Panc1 (cell line): Measurements from ENCODE around the gene DIP2C. TPM values are rescaled to one million over a fixed set of nuclear protein-coding genes. Genes with fewer than 3 reads are reported as not detected.
"Not testable (repeated sequence)": the region's sequence is repeated elsewhere in the genome, so short reads cannot be mapped to it uniquely, and the experiment has no call there.

Source experiments
- ATAC-seq: fragments of 200-7000 bp; cut with Tn5 transposase; 2 replicates; pipeline ENCODE4 v1.9.1; 2020; ENCODE audit warnings: mild to moderate bottlenecking, moderate library complexity
- BruUV-seq: library from RNA; stranded (reverse); fragments of 400-500 nt; replicated peaks from 2 replicates; lab custom pipeline; 2021; lab: Mats Ljungman, UMichigan
- CTCF ChIA-PET: fragments of 300-600 bp; sonication (Branson Sonifier 250); formaldehyde crosslinking; loops from one replicate; lab custom pipeline; 2022; ENCODE audit warnings: antibody characterized with exemption; lab: Charles Lee
- POLR2A ChIA-PET: fragments of 300-600 bp; sonication (Branson Sonifier 250); formaldehyde crosslinking; loops from one replicate; lab custom pipeline; 2022; ENCODE audit warnings: antibody characterized with exemption; lab: Charles Lee
- DNase-seq: peaks from one replicate; pipeline ENCODE4 v3.0.0-alpha.2; 2010; ENCODE audit warnings: low read depth, low spot score
- H3K27ac ChIP-seq: 2 replicates; pipeline ENCODE4 v1.5.1; 2011; ENCODE audit warnings: mild to moderate bottlenecking, low read length, inconsistent platforms
- H3K27me3 ChIP-seq: fragments of 200-500 bp; sonication (Bioruptor generic); 2 replicates; pipeline ENCODE4 v1.6.0; 2014; ENCODE audit warnings: low read length, inconsistent platforms; ENCODE audit not compliant: control insufficient read depth, insufficient read depth
- H3K36me3 ChIP-seq: fragments of 200-500 bp; sonication (Bioruptor generic); 2 replicates; pipeline ENCODE4 v1.5.1; 2014; ENCODE audit warnings: inconsistent platforms, mild to moderate bottlenecking, low read length, moderate library complexity; ENCODE audit not compliant: control insufficient read depth, insufficient read depth
- H3K4me1 ChIP-seq: 2 replicates; pipeline ENCODE4 v1.5.1; 2011; ENCODE audit warnings: inconsistent platforms, mild to moderate bottlenecking, low read length, moderate library complexity; ENCODE audit not compliant: control insufficient read depth, insufficient read depth
- H3K4me3 ChIP-seq, 2 experiments: 2 replicates each; pipeline ENCODE4 v1.5.1; 2011 to 2012; ENCODE audit warnings: low read depth in 2 of 2, low read length in 2 of 2, mild to moderate bottlenecking in 2 of 2, inconsistent platforms in 1 of 2, moderate library complexity in 1 of 2
- H3K9me3 ChIP-seq: fragments of 200-500 bp; sonication (Bioruptor generic); 2 replicates; pipeline ENCODE4 v1.5.1; 2014; ENCODE audit warnings: low read depth, mild to moderate bottlenecking, inconsistent platforms, low read length, moderate library complexity; ENCODE audit not compliant: control insufficient read depth, insufficient read depth
- POLR2AphosphoS5 ChIP-seq: IDR thresholded peaks from 2 replicates; pipeline ENCODE4 v1.6.1; 2012; ENCODE audit warnings: mild to moderate bottlenecking, low read depth, low read length, moderate library complexity
- SIN3A ChIP-seq: IDR thresholded peaks from 2 replicates; pipeline ENCODE4 v1.6.1; 2012; ENCODE audit warnings: low read depth, mild to moderate bottlenecking, low read length, moderate library complexity, borderline replicate concordance; ENCODE audit not compliant: insufficient read depth
- TCF7L2 ChIP-seq: IDR thresholded peaks from 2 replicates; pipeline ENCODE4 v1.6.1; 2011; ENCODE audit warnings: mild to moderate bottlenecking, low read depth, low read length, inconsistent platforms
- in situ Hi-C: cut with HindIII; loops from 2 replicates; pipeline ENCODE4 v1.10.0; 2016; ENCODE audit warnings: low sequenced_read_pairs, low pct_unique_long_range_greater_than_20kb
- intact Hi-C: fragments of 100-400 bp; cut with micrococcal nuclease; formaldehyde crosslinking; loops from one replicate; pipeline ENCODE4 v1.10.0; 2022; ENCODE audit not compliant: unreplicated experiment
- total RNA-seq: library from RNA; stranded (reverse); gene quantifications from one replicate; pipeline ENCODE4 v1.2.1, GENCODE V29; 2021; ENCODE audit not compliant: unreplicated experiment
- TF ChIP-seq, protein P1 (sequence below): fragments of 450-650 bp; IDR thresholded peaks from 2 replicates; pipeline ENCODE4 v1.5.1; 2017; ENCODE audit warnings: mild to moderate bottlenecking
- TF ChIP-seq, protein P2 (sequence below), 2 experiments: IDR thresholded peaks; 2 replicates each; pipeline ENCODE4 v1.6.1; 2011 to 2012; ENCODE audit warnings: low read depth in 2 of 2, control low read depth in 1 of 2, low read length in 1 of 2, mild to moderate bottlenecking in 1 of 2, moderate library complexity in 1 of 2; ENCODE audit not compliant: insufficient read depth in 1 of 2

The DIP2C gene
- total RNA-seq, 1 experiment from 2014 or later = 13.2 TPM

- BruUV-seq = no TSS peak
- in situ Hi-C loops (no loop called here), intact Hi-C loops (no loop called here)
Measured at GRCh38 chr10:396107-396506, 293.4 kb downstream of the DIP2C start.

GRCh38 chr10:395665-396064 is 293.8 kb downstream of the DIP2C start:
- no peak for TF ChIP-seq TCF7L2
- TF ChIP-seq SIN3A = no peak
- TF ChIP-seq POLR2AphosphoS5 = no peak
- TF ChIP-seq, protein P1, sequence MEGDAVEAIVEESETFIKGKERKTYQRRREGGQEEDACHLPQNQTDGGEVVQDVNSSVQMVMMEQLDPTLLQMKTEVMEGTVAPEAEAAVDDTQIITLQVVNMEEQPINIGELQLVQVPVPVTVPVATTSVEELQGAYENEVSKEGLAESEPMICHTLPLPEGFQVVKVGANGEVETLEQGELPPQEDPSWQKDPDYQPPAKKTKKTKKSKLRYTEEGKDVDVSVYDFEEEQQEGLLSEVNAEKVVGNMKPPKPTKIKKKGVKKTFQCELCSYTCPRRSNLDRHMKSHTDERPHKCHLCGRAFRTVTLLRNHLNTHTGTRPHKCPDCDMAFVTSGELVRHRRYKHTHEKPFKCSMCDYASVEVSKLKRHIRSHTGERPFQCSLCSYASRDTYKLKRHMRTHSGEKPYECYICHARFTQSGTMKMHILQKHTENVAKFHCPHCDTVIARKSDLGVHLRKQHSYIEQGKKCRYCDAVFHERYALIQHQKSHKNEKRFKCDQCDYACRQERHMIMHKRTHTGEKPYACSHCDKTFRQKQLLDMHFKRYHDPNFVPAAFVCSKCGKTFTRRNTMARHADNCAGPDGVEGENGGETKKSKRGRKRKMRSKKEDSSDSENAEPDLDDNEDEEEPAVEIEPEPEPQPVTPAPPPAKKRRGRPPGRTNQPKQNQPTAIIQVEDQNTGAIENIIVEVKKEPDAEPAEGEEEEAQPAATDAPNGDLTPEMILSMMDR = no peak
- TF ChIP-seq, protein P2, sequence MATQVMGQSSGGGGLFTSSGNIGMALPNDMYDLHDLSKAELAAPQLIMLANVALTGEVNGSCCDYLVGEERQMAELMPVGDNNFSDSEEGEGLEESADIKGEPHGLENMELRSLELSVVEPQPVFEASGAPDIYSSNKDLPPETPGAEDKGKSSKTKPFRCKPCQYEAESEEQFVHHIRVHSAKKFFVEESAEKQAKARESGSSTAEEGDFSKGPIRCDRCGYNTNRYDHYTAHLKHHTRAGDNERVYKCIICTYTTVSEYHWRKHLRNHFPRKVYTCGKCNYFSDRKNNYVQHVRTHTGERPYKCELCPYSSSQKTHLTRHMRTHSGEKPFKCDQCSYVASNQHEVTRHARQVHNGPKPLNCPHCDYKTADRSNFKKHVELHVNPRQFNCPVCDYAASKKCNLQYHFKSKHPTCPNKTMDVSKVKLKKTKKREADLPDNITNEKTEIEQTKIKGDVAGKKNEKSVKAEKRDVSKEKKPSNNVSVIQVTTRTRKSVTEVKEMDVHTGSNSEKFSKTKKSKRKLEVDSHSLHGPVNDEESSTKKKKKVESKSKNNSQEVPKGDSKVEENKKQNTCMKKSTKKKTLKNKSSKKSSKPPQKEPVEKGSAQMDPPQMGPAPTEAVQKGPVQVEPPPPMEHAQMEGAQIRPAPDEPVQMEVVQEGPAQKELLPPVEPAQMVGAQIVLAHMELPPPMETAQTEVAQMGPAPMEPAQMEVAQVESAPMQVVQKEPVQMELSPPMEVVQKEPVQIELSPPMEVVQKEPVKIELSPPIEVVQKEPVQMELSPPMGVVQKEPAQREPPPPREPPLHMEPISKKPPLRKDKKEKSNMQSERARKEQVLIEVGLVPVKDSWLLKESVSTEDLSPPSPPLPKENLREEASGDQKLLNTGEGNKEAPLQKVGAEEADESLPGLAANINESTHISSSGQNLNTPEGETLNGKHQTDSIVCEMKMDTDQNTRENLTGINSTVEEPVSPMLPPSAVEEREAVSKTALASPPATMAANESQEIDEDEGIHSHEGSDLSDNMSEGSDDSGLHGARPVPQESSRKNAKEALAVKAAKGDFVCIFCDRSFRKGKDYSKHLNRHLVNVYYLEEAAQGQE (IDR thresholded peaks at IDR 0.05; ENCODE audit: insufficient read depth in 1 of 2, low read depth in 2 of 2, low read length in 1 of 2) = no peak
- intact Hi-C loops = no loop called here

More at GRCh38 chr10:396107-396506, 293.4 kb downstream of the DIP2C start:
- Histone ChIP-seq H3K4me1 (no peaks in the 10 kb centered on the region), H3K27ac (no peak overlapping the region), H3K9me3 (no peaks in the 10 kb centered on the region), H3K4me3 (no peak overlapping the region), H3K36me3 (no peaks in the 10 kb centered on the region), H3K27me3 (no peaks in the 10 kb centered on the region)
- TF ChIP-seq TCF7L2 (no peak), POLR2AphosphoS5 (no peak), SIN3A (no peak)
- TF ChIP-seq, protein P1 = no peak
- TF ChIP-seq, protein P2 (IDR thresholded peaks at IDR 0.05; ENCODE audit: insufficient read depth in 1 of 2, low read depth in 2 of 2, low read length in 1 of 2) = no peak
- ATAC-seq (no peak), DNase-seq (no peak)
- POLR2A ChIA-PET = interaction anchor here (0.6 kb wide), 1 partner anchor 31 kb away, joined by 3 read pairs; no protein-coding TSS in a partner anchor
- CTCF ChIA-PET = no interaction called here

GRCh38 chr10:394439-395101 is 294.9 kb downstream of the DIP2C start:
- H3K27ac ChIP-seq, ATAC-seq, CTCF ChIA-PET, intact Hi-C loops, DNase-seq, H3K36me3 ChIP-seq, H3K4me1 ChIP-seq, BruUV-seq, POLR2A ChIA-PET, H3K27me3 ChIP-seq, in situ Hi-C loops, H3K9me3 ChIP-seq, H3K4me3 ChIP-seq: not testable (repeated sequence)

More at GRCh38 chr10:395665-396064, 293.8 kb downstream of the DIP2C start:
- Histone ChIP-seq H3K4me1 (no peaks in the 10 kb centered on the region), H3K36me3 (no peaks in the 10 kb centered on the region), H3K4me3 (no peak overlapping the region), H3K27ac (no peak overlapping the region), H3K9me3 (no peaks in the 10 kb centered on the region), H3K27me3 (no peaks in the 10 kb centered on the region)
- in situ Hi-C loops = no loop called here
- ATAC-seq = no peak
- ChIA-PET POLR2A (no interaction called here), CTCF (no interaction called here)
- BruUV-seq = no TSS peak
- no peak for DNase-seq
